GM21447 (cell line): Measurements from ENCODE around the gene CMIP.

ENCODE experiments used
- ATAC-seq: cut with Tn5 transposase; IDR thresholded peaks from one replicate; pipeline ENCODE4 v1.9.1; 2021; ENCODE audit not compliant: unreplicated experiment

Gene CMIP

DNA sequence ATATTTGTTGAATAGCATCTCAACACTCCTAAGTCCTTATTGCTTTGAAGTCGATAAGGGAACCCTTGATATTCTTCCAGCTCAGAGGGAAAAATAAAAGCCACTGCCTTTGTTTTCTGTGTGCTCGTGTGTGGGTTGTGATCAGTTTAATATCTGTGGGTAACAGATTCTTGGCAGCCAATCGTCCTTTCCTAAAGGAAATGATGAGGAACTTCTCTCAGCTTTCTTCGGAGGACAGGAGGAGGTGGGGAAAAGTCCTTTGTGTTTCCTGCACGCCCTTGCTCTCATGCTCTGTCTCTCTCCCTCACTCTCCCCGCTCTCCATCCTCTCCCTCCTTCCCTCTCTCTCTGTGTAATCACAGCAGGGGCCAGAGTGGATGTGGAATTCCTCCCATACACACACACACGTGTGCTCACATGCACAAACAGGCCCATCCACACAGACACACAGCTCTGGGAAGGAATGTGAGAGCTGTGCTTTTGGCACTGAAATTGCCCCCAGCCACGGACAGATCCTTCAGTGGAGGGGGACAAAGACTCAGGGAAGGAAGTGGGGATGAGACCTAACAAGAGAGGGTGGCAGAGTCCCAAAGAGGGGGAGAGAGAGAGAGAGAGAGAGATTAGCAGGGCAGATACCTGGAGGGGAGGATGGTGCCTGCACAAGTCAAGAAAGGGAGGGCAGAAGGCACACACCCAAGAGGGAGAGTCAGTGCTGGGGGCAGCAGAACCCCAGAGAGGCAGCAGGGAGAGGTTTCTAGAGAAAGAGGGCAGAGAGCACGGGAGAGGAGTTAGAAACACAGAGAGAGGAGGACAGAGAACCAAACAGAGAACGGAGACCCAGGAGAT is 250.9 kb downstream of the CMIP start:
- ATAC-seq, result no peak

DNA sequence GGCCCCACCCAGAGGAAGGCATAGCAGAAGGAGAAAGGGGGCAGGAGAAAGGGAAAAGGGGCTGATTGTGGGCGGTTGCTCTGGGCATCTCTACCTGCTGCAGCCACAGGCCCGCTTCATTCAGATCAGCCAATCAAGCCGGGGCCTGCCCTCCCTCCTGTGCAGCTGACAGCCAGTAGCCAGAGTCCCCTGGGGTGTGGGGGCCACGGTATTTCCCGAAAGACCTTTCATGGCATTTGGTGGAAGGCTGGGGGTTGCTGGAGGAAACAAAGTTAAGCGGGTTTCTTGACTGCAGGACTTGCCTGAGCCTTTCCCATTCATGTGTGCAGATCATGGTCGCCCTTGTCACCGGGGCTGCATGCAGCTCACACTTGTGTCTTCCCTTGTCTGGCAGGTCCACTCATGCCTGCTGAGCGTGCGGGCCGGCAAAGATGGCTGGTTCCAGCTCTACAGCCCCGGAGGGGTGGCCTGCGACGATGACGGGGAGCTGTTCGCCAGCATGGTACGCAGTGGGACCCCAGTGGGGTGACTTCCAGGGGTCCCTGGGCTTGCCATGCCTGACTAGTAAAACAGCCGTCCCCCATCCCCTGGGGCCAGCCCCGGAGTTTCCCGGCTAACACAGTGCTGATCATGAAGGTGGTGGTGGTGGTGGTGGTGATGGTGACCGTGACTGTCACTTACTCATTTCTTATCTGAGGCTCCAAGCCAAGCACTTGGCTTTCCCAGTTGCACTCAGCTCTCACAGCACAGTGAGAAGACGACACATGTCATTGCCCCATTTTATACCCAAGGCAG is 251.8 kb downstream of the CMIP start:
- ATAC-seq, result no peak

DNA sequence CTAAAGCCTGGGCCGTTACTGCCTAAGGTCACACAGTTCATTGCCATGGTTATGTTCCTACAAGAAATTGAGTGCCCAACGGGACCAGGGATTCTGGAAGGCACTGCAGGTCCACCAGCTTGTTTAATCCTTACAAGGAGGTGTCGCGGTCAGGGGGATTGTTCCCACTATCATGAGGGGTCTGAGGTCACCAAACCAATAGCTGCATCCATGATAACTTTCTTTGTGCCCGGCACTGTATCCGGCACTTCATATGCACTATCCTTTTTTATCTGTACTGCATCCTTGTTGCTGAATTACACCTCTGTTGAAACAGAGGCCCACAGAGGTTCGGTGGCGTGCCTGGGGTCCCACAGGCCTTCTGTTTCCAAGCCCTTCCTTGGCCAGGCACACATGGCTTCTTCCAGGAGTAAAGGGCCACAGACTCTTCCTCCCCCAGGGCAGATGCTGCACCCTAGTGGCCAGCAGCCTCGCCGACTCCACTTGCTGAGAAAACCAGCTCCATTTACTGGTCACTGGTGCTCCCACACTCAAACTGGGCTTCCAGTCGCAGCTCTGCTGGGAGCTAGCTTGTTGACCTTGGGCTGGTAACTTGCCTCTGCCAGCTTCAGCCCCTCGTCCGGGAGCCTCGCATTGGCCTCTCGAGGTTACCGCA is 252.5 kb downstream of the CMIP start:
- ATAC-seq, result no peak

DNA sequence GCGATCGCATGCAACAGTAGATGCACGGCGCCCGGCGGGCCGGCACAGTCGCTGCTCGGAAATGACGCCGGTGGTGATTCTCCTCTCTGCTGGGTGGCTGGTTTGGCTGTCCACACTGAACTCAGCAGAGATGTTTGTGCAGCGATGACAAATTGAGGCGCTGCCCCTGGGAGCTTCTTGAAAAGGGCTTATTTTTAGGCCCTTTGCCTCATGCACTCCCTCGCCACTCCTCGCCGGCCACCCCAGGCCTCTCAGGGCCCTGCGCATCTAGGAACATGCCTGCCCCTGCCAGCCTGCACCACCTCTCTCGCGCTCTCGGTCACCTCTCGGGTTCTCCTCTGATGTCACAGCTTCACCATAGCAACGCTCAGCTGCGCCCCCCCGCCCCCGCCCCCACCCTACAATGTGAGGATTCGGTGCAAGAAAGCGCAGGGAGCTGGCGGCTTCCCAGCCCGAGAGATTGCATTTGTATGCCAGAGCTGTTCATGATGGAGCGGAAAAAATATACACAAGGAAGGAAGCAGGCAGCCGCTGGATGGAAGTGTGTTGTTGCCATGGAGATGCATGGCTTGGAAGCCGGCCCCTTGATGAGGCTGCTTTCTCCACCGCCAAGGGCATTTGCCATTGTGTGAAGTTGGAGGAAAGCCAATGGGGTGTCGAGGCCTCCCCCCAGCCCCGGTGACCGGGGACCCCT is 253.2 kb downstream of the CMIP start:
- no peak for ATAC-seq

DNA sequence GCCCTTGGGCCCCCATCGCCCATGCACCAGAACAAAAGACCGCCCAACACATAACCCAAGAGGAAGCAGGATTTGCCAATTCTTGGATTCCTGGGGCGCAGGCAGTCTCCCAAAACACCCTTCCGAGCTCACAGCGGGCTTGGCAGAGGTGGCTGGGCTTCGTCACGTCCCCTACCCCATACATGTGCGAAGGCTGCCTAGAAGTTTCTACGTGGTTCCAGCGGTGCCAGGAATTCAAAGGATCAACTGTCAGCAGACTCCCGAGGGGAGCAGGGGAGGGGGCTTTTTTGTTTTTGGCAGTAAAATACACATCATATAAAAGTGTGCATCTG is 253.7 kb downstream of the CMIP start:
- ATAC-seq, result no peak

DNA sequence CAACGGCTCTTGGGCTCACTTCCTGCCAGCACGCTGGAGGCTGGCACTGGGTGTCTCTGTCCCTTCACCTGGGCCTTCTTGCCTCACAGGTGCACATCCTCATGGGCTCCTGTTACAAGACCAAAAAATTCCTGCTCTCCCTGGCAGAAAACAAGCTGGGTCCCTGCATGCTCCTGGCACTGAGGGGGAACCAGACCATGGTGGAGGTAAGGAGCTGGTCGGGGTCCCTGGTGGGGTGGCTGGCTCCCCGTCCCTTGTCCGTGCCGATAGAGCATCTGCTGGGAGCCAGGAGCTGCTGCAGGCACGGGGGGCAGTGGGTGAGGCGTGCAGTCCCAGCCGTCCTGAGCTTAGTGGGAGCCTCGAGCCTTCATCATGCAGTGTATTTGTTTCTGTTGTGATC is 255.0 kb downstream of the CMIP start:
- ATAC-seq, result no peak

DNA sequence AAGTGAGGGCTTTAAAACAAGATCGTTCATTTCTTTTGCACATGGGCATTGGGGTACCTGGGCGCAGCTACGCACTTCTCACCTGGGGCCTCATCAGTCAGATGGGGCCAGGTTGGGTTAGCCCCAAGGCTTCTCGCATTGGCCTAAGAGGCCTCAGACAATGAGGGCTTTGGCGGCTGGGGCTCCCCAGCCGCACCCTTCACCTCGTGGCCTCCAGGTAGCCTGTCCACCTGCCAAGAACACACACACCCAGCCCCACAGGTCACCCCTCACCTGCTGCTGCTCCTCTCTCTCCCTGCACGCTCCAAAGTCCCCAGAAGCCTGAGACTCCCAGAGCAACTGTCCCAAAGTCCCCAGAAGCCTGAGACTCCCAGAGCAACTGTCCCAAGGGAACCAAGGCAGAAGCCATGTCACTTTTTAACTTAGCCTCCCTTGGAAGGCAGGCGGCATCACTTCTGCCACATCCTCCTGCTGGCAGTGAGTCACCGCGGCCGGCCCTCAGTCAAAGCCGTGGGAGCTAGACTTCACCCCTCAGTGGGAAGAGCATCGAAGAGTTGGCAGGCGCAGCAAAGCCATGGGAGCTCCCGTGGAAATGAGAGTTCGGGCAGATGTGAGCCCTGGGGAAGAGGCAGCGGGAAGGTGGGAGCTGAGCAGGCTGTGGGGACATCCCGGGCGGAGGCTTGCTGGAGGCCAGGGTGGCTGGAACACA is 255.6 kb downstream of the CMIP start:
- ATAC-seq, result no peak

DNA sequence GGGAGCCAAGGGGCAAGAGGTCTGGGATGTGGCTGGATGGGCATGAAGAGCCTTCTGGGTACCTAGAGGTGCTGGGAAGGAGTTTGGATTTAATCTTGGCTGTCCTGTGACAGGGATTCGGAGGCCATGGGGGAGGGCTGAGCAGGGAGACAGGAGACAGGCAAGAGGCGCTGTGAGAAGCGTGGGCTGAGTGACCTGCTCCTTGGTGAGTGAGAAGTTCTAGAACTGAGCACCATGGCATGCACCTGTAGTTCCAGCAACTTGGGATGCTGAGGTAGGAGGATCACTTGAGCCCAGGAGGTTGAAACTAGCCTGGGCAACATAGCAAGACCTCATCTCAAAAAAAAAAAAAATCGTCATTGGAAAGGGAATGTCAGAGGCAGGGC is 256.2 kb downstream of the CMIP start:
- ATAC-seq, result no peak

DNA sequence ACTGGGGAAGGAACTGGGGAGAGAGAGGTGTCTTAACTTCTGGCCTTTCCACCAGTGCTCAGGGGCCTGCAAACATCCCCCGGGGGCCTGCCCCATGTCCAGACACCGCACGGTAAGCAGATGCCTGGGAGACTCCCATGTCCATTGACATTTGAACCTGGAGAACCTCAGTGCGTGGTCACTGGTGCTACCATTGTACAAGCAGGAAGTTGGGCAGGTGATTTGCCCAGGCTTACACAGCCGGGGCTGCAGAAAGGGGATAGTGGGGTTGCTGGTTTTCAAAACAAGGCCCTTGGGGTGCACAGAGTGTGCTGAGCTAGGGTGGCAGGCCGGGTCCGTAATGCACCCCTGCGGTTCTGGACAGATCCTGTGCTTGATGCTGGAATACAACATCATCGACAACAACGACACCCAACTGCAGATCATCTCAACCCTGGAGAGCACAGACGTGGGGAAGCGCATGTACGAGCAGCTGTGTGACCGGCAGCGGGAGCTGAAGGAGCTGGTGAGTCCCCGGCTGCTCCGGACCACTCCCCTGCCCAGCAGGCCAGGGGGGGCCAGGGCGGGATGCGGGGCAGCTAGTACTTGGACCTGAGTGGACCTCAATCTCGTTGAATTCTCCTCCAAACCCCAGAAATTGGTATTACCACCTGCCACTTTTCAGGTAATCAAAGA is 256.8 kb downstream of the CMIP start:
- ATAC-seq, result no peak

DNA sequence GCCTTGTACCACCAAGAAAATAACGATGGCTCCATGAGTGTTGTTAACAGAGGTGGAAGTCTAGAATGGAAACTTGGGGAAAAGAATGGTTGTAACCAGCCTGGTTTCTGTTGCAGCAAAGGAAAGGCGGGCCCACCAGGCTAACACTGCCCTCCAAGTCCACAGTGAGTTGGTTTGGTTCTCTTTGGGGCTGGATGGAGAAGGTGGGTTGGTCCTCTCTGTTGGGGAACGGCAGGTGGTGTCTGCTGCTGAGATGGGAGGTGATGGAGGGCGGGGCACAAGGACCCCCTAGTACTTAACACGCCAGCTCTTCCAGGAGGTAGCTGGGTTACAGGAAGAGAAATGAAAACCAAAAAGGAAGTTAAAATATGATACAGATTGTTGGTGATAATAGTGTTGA is 257.9 kb downstream of the CMIP start:
- no peak for ATAC-seq

DNA sequence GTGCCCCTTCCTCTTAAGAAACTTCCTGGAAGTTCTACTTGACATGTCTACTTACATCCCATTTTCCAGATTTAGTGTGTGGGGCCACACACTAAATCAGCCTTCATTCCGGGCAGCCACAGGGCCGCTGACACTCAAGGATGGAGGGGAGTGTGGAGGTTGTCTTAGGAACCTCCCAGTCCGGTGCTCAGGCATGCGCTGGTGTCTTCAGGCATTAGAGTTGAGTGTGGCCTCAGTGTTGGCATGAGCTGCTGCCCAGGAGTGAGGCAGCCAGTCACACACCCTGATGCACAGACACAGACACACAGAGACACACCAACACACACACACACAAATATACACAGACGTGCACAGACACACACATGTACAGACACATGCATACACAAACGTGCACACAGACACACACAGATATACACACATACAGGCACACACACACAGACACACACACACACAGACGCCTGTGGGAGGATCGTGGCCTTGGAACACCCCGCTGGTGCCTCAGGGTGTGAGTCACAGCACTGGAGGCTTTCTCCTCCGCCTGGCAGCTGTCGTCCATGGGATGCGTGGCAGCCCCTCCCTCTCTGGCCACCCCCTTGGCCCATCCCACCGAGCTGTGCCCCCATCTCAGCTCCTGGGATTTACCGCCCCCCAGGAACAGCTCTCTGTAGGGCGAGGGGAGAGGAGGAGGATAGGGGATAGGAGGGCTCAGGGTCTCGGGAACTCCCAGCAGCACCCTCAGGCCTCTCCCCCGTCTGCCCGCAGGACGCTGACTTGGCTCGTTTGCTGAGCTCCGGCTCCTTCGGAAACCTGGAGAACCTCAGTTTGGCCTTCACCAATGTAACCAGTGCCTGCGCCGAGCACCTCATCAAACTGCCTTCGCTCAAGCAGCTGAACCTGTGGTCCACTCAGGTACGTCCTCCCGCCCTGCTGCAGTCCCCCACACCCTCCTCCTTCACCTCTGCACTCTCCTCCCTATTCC is 258.9 kb downstream of the CMIP start:
- ATAC-seq, result no peak

DNA sequence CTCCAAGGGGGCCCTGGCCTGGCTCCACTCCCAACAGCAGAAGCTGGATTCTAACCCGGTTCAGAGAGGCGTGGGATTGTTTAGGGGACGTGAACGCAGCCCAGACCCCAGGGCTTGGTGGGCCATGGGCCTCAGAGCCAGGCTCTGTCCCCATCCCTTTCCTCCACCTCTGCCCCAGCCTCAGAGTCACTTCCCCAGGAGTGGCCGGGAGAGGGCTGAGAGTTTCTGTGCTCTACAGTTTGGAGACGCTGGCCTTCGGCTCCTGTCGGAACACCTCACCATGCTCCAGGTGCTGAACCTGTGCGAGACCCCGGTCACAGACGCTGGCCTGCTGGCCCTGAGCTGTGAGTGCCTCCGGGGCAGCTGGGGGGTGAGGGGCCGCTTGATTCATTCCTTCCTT is 260.7 kb downstream of the CMIP start:
- ATAC-seq, result no peak

DNA sequence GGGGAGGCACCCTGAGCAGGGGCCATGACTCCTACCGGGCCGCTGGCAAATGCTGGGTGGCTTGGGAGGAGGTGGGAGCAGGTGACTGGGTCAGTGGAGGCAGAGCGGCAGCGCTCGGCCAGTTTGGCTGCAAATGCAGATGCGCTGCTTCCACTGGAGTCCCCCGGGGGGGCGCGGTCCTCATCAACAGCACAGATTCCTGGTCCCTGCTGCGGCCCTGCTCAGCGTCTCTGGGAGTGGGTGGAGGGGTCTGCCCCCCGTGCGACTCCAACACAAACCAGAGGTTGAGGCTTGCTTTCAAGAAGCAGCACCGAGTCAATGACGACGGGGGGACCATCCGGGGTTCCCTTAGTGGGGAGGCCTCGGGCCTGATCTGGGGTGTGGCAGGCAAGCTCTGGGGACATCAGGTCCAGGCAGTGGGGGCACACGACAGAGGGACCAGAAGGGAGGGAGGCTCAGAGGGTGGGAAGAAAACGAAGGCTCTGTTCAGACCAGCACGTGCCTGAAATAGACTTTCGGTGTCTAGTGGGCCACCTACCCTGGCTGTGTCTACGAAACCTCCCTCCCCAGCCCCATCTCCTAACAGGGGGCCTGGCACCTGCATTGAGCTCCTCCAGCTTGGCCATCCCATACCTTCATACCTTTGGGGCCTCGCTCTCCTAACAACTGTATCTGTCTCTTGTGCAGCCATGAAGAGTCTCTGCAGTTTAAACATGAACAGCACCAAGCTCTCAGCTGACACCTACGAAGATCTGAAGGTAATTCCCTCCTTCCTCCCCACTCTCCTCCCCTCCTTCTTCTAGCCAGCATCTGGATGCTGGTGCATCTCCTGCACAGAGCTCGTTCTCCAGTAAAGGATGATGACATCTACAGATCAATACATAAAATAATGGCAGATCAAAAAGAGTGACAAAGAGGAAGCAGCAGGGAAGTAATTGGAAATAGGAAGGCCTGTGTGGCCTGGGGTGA is 262.0 kb downstream of the CMIP start:
- no peak for ATAC-seq

DNA sequence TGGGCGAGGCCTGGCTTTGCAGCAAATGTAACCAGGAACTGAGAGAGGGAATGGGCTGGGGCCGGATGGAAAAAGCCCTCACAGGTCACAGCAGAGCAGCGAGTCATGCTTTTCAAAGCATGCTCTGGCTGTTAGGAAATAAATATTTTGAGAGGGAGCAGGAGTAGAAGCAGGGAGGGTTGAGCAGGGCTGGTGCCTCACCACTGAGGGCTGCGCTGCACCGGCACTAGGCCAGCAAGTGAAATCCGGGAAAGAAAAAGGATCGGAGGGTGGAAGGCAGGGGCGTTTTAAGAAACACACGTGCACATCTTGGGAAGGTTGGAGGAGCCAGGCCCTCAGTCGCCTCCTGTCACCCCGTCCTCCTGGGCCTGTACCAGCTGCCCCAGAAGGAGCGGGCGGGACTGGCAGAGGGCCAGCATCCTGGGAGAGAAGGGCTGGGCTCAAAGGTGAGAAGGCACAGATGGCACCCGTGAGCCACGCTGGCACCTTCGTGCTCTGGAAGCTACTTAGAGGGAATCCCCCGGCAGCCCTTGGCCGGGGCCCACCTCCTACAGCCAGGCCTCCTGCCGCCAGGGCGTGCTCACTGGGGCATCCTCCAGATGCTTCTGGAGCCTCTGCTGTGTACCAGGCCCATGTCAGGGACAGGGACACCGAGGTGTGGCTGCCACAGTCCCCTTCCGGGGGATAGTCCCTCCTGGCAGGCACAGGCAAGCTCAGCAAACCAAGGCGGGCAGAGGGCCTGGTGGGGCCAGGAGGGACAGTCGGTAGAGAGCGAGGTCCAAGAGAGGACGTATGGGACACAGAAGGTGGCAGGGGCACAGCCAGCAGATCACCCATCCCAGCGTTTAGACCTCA is 263.0 kb downstream of the CMIP start:
- ATAC-seq, result no peak

DNA sequence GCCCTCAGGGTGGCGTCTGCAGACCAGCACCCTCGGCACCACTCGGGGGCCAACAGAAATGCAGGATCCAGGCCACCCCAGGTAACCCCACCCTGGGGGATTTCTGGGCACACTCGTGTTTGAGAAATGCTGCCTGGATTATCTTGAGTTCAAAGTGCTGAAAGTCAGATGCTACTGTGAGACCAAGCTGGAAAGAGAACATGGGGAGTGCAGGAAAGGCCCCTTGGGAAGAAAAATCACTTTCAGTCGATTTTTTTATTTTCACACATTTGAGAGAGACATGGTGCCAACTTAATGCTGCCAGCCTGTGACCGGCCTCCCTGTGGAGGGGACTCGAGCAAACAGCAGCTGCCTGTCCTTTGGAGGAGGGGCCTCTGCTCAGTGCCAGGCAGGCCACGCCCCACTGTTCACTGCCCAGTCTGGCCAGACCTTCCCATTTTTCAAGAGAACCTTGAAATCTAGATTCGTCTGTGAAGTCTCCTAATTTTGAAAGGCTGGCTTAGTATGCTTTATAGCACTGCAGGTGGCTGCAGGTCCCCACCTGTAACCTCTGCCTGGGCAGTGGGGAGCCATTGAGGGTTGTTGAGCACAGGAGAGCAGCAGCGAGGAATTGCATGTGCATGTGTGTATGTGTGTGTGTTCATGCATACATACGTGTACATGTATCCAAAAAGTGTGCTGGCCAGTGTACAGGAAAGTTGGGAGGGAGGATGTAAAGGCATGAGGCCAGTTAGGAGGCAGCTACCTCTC is 263.8 kb downstream of the CMIP start:
- no peak for ATAC-seq
